Endothelial cell of umbilical vein (primary cell): Measurements from ENCODE around the gene RAB3D. TPM values are rescaled to one million over a fixed set of nuclear protein-coding genes. Genes with fewer than 3 reads are reported as not detected.

ENCODE experiments used
- BruUV-seq: library from RNA; stranded (reverse); fragments of 400-500 nt; replicated peaks from 2 replicates; lab custom pipeline; 2021; lab: Mats Ljungman, UMichigan
- CTCF ChIA-PET: fragments of 300-600, 350-600 bp; sonication (Branson Sonifier 250); formaldehyde crosslinking; loops from one replicate; lab custom pipeline; 2021; ENCODE audit warnings: antibody characterized with exemption, inconsistent platforms; lab: Charles Lee
- POLR2A ChIA-PET: fragments of 300-600, 350-600 bp; sonication (Branson Sonifier 250); formaldehyde crosslinking; loops from one replicate; lab custom pipeline; 2021; ENCODE audit warnings: antibody characterized with exemption, inconsistent platforms; lab: Charles Lee
- DNase-seq: peaks from one replicate; pipeline ENCODE4 v3.0.0-alpha.2; 2011; ENCODE audit warnings: low read depth, low spot score
- FAIRE-seq: peaks from 2 replicates; lab custom pipeline; 2011; peaks lifted over from hg19 to GRCh38; lab: Jason Lieb, UNC
- H2AFZ ChIP-seq: 2 replicates; pipeline ENCODE4 v1.6.0; 2012; ENCODE audit warnings: low read depth, low read length, control low read depth, inconsistent platforms
- H3K27ac ChIP-seq: 2 replicates; pipeline ENCODE4 v1.5.1; 2011; ENCODE audit warnings: low read depth, mild to moderate bottlenecking, control low read depth, low read length, moderate library complexity; ENCODE audit not compliant: insufficient read depth
- H3K27me3 ChIP-seq, 2 experiments: 2 replicates each; pipeline versions ENCODE4 v1.6.0 to v1.6.1; 2011; ENCODE audit warnings: low read length in 2 of 2, mixed read lengths in 1 of 2; ENCODE audit not compliant: control insufficient read depth in 2 of 2, insufficient read depth in 2 of 2
- H3K36me3 ChIP-seq, 2 experiments: 2 replicates in 1 of 2; 3 replicates in 1 of 2; pipeline ENCODE4 v1.5.1; 2011; ENCODE audit warnings: low read length in 2 of 2, mild to moderate bottlenecking in 1 of 2, moderate library complexity in 1 of 2; ENCODE audit not compliant: control insufficient read depth in 2 of 2, insufficient read depth in 2 of 2; ENCODE audit errors: extremely low read depth in 1 of 2
- H3K4me1 ChIP-seq: 3 replicates; pipeline ENCODE4 v1.5.1; 2011; ENCODE audit warnings: mild to moderate bottlenecking, low read length; ENCODE audit not compliant: control insufficient read depth, insufficient read depth; ENCODE audit errors: extremely low read depth
- H3K4me2 ChIP-seq: 2 replicates; pipeline ENCODE4 v1.6.1; 2011; ENCODE audit warnings: low read length, control low read depth, mixed read lengths; ENCODE audit not compliant: insufficient read depth
- H3K4me3 ChIP-seq, 3 experiments: fragments of 200-600 bp in 1 of 3; sonication (generic), shearing (Covaris generic) in 1 of 3; replicated peaks in 1 of 3; 2 replicates each; pipeline ENCODE4 v1.5.1; 2011 to 2016; ENCODE audit warnings: control low read depth in 3 of 3, low read length in 3 of 3, mild to moderate bottlenecking in 2 of 3, inconsistent platforms in 1 of 3, low read depth in 1 of 3, moderate library complexity in 1 of 3; ENCODE audit not compliant: insufficient read depth in 1 of 3
- H3K79me2 ChIP-seq: 2 replicates; pipeline ENCODE4 v1.6.0; 2012; ENCODE audit warnings: low read length, inconsistent platforms; ENCODE audit not compliant: control insufficient read depth, insufficient read depth
- H3K9ac ChIP-seq: replicated peaks from 2 replicates; pipeline ENCODE3; 2011; ENCODE audit warnings: low read length, control low read depth; ENCODE audit not compliant: insufficient read depth; ENCODE audit errors: extremely low read depth
- H3K9me1 ChIP-seq: replicated peaks from 3 replicates; pipeline ENCODE4 v1.6.0; 2011; ENCODE audit warnings: mild to moderate bottlenecking, low read length; ENCODE audit not compliant: control insufficient read depth, insufficient read depth; ENCODE audit errors: extremely low read depth
- H3K9me3 ChIP-seq: replicated peaks from 2 replicates; pipeline ENCODE4 v1.5.1; 2012; ENCODE audit warnings: low read length, inconsistent platforms; ENCODE audit not compliant: control insufficient read depth, insufficient read depth
- H4K20me1 ChIP-seq: replicated peaks from 2 replicates; pipeline ENCODE3; 2011; ENCODE audit warnings: mild to moderate bottlenecking, low read length; ENCODE audit not compliant: control insufficient read depth, insufficient read depth; ENCODE audit errors: extremely low read depth
- CTCF ChIP-seq, 2 donors: IDR thresholded peaks; 1 replicate in 1 of 2; 2 replicates in 1 of 2; pipeline ENCODE4 v1.5.1; 2011; ENCODE audit warnings: low read length in 2 of 2, mild to moderate bottlenecking in 2 of 2, moderate library complexity in 2 of 2, control low read depth in 1 of 2, inconsistent platforms in 1 of 2, low read depth in 1 of 2; ENCODE audit not compliant: insufficient read depth in 1 of 2; ENCODE audit errors: extremely low read depth in 1 of 2
- EZH2 ChIP-seq: IDR thresholded peaks from 2 replicates; pipeline ENCODE4 v1.6.1; 2012; ENCODE audit warnings: borderline replicate concordance, low read depth, mild to moderate bottlenecking, moderate library complexity, low read length, inconsistent platforms; ENCODE audit not compliant: severe bottlenecking
- FOS ChIP-seq: IDR thresholded peaks from 2 replicates; pipeline ENCODE4 v1.6.1; 2011; ENCODE audit warnings: mild to moderate bottlenecking, low read length, moderate library complexity, borderline replicate concordance; ENCODE audit not compliant: insufficient read depth
- GATA2 ChIP-seq: IDR thresholded peaks from 2 replicates; pipeline ENCODE4 v1.7.0; 2011; ENCODE audit warnings: low read depth, mild to moderate bottlenecking, moderate library complexity, mixed read lengths, low read length; ENCODE audit not compliant: insufficient read length, insufficient read depth
- JUN ChIP-seq: IDR thresholded peaks from 2 replicates; pipeline ENCODE4 v1.6.1; 2011; ENCODE audit warnings: borderline replicate concordance, low read depth; ENCODE audit not compliant: insufficient read length, insufficient read depth
- MAX ChIP-seq: IDR thresholded peaks from 2 replicates; pipeline ENCODE4 v1.6.1; 2011; ENCODE audit not compliant: insufficient read depth, insufficient read length
- MYC ChIP-seq: IDR thresholded peaks from one replicate; pipeline ENCODE4 v1.6.1; 2011; ENCODE audit warnings: mild to moderate bottlenecking, low read depth, low read length
- POLR2A ChIP-seq: IDR thresholded peaks from 2 replicates; pipeline ENCODE4 v1.6.1; 2012; ENCODE audit warnings: low read depth, mild to moderate bottlenecking, control low read depth, low read length
- POLR2AphosphoS5 ChIP-seq: IDR thresholded peaks from 2 replicates; pipeline ENCODE4 v1.6.1; 2012; ENCODE audit warnings: low read depth, mild to moderate bottlenecking, control low read depth, low read length, moderate library complexity; ENCODE audit not compliant: insufficient read depth
- dilution Hi-C: fragments of 300-500 bp; cut with MboI; formaldehyde crosslinking; loops from one replicate; pipeline ENCODE4 v1.15.0; 2019; ENCODE audit warnings: low sequenced_read_pairs; ENCODE audit not compliant: extremely low pct_ligation_motif_present
- intact Hi-C: fragments of 100-400 bp; cut with micrococcal nuclease; formaldehyde crosslinking; loops from one replicate; pipeline ENCODE4 v1.10.0; 2022
- polyA plus RNA-seq, 4 experiments: library from polyadenylated mRNA; depleted of rRNA in 3 of 4; stranded (reverse) in 3 of 4; unstranded in 1 of 4; fragments of >200 nt; gene quantifications; 2 replicates each; pipeline versions ENCODE4 v1.2.1 to v1.2.3, GENCODE V29; 2011 to 2012; ENCODE audit warnings: missing spikeins in 1 of 4
- total RNA-seq: library from RNA; stranded (reverse); gene quantifications from 2 replicates; pipeline ENCODE4 v1.2.3, GENCODE V29; 2021

Gene RAB3D
- total and polyA plus RNA-seq, 2 donors (not counting 3 experiments of a cell fraction or from before 2014, with no cell fraction given): 35.4 to 48.2 TPM

- dilution Hi-C loops: no loop called here
- Histone ChIP-seq H3K9ac (no peak overlapping the region), H3K27ac (no peak overlapping the region), H3K27me3 (no peaks in the 10 kb centered on the region), H3K4me1 (no peaks in the 10 kb centered on the region), H4K20me1 (no peaks in the 10 kb centered on the region), H3K79me2 (no peaks in the 10 kb centered on the region), H3K9me3 (no peaks in the 10 kb centered on the region), H3K36me3 (peaks cover 0 to 2% of the 10 kb centered on the region in 2 experiments), H3K9me1 (no peaks in the 10 kb centered on the region), H3K4me2 (no peak overlapping the region), H2AFZ (no peak overlapping the region), H3K4me3 (no peak overlapping the region)
- CTCF ChIA-PET: no interaction called here
- BruUV-seq: no TSS peak
- intact Hi-C loops: no loop called here
- no peak for DNase-seq
- TF ChIP-seq MYC (no peak), GATA2 (no peak), POLR2A (no peak), JUN (no peak), MAX (no peak), EZH2 (no peak), POLR2AphosphoS5 (no peak), FOS (no peak), CTCF (IDR thresholded peaks at IDR 0.05; ENCODE audit: extremely low read depth in 1 of 2, insufficient read depth in 1 of 2, low read depth in 1 of 2, low read length in 2 of 2) (no peak)
- POLR2A ChIA-PET: no interaction called here
- no peak for FAIRE-seq
These were observed 17.5 kb upstream of the RAB3D start for GRCh38 chr19:11356676-11357550.
